A549 treated with DMSO at 1 μM for 4 hours (cell line): ENCODE data around the gene CSPG4. TPM values are rescaled to one million over a fixed set of nuclear protein-coding genes. Genes with fewer than 3 reads are reported as not detected.

Experiments used
- total RNA-seq: library from RNA; stranded (reverse); fragments of 200-300 nt; extraction: Qiagen RNA extraction; gene quantifications from 5 replicates; pipeline ENCODE4 v1.2.3, GENCODE V29; 2022; ENCODE audit warnings: low read depth

The CSPG4 gene, protein sequence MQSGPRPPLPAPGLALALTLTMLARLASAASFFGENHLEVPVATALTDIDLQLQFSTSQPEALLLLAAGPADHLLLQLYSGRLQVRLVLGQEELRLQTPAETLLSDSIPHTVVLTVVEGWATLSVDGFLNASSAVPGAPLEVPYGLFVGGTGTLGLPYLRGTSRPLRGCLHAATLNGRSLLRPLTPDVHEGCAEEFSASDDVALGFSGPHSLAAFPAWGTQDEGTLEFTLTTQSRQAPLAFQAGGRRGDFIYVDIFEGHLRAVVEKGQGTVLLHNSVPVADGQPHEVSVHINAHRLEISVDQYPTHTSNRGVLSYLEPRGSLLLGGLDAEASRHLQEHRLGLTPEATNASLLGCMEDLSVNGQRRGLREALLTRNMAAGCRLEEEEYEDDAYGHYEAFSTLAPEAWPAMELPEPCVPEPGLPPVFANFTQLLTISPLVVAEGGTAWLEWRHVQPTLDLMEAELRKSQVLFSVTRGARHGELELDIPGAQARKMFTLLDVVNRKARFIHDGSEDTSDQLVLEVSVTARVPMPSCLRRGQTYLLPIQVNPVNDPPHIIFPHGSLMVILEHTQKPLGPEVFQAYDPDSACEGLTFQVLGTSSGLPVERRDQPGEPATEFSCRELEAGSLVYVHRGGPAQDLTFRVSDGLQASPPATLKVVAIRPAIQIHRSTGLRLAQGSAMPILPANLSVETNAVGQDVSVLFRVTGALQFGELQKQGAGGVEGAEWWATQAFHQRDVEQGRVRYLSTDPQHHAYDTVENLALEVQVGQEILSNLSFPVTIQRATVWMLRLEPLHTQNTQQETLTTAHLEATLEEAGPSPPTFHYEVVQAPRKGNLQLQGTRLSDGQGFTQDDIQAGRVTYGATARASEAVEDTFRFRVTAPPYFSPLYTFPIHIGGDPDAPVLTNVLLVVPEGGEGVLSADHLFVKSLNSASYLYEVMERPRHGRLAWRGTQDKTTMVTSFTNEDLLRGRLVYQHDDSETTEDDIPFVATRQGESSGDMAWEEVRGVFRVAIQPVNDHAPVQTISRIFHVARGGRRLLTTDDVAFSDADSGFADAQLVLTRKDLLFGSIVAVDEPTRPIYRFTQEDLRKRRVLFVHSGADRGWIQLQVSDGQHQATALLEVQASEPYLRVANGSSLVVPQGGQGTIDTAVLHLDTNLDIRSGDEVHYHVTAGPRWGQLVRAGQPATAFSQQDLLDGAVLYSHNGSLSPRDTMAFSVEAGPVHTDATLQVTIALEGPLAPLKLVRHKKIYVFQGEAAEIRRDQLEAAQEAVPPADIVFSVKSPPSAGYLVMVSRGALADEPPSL (N-terminal part only)
- total RNA-seq = 0.08 to 0.13 TPM (median 0.11 TPM) in 5 replicates

DNA sequence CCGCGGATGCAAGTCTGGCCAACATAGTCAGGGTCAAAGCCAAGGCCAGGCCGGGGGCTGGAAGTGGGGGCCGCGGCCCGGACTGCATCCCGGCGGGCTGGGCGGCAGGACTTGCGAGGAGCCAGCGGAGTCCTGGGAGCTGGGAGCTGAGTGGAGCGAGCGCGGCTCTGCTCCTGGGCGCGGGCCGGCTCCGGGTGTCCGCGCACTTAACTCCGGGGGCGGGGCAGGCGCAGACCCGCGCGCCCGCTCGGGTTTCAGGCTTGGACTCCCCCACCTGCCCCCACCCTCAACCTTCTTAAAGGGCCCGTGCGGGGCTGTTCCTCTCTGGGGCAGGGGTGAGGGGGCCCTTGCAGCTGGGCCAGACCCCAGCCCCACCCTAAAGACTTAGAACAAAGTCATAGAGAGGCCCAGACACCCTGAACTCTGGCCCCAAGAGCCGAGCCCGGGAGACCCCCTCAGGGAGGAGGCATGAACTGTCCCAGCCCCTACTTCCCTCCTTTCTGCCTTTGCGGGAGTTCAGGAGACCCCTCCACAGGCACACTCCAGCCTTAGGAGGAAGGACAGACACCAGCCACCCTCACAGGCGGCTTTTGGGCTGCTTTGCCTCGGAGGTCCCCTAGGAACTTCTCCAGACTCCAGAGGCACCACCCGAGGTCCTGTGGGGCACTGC lies at the start of gene CSPG4:
TSS of gene CSPG4 (minus strand) at position 181 of the 670 bp plus-strand sequence. CDS start at position 88, 93 bp downstream.

DNA sequence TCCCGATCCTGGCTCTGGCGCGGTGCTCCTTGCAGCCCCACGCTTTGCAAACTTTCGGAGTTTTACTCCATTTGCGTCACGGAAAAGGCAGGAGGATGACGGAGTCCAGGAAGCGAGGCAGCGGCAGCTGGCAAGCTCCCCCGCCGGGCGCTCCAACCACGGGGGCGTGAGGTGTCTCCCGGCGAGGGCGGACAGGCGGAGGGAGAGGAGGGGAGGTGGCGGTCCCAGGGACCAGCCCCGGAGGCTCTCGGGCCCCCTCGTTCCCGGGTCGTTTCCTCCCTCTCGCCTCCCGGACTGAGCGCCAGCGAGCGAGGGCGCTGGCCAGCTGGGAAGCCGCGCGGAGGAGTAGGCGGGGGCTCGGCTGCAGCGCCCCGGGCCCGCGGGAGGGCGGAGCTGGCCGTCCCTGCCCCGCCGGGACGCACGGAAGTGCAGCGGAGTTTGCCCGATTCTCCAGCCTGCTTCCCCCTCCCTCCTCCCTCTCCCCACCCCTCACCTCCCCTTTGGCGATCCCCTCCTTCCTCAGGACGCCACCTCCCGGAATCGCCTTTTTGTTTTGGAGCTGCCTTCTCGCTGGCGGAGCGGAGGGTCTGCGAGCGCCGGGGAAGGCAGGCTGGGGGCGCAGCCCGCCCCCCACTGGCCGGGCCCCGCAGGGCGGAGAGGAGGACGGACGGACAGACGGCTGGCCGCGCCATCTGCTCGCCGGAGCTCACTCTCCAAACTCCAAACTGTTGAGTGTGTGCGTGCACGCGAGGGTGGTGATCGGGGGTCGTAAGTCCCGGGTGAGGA lies 65.1 kb downstream of the CSPG4 start, which contains the start of gene SNX33:
TSS of gene SNX33 (plus strand) at position 543 of the 786 bp plus-strand sequence. CDS start 1,191 bp downstream, outside the sequence.

DNA sequence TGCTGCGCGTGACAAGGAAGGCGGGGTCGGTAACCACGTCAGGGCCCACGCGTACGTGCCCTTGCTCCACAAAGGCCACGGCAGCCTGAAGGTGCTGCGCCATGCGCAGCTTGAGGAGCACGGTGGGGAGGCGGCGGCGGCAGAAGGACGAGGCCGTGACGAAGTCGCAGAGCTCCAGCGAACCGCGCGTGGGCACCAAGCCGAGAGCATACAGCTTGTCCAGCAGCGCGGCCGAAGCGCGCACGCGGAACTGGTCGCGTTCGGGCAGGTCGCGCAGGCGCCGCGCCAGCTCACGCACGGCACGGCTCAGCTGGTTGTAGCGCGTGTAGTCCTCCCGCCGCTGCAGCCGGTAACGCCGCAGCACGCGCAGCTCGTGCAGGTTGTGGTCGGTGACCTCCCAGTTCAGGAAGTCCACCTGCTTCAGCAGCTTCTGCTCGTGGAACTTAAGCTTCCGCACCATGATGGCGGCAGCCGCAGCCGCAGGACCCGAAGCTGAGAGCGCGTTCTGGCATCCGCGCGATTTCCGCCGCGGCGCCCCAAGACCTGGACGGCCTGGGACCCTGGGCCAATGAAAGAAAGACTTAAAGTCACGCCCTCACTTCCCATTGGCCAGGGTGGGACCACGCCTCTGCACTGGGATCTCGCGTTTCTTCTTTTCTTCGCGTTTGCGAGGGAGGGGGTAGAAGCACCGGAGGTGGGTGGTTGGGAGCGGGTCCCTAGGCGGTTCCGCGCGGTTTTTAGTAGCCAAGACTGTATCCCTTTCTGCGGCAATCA lies 72.8 kb downstream of the CSPG4 start, which contains the start of gene IMP3:
TSS of gene IMP3 (minus strand) at position 516 of the 774 bp plus-strand sequence. CDS start at position 460, 56 bp downstream.

DNA sequence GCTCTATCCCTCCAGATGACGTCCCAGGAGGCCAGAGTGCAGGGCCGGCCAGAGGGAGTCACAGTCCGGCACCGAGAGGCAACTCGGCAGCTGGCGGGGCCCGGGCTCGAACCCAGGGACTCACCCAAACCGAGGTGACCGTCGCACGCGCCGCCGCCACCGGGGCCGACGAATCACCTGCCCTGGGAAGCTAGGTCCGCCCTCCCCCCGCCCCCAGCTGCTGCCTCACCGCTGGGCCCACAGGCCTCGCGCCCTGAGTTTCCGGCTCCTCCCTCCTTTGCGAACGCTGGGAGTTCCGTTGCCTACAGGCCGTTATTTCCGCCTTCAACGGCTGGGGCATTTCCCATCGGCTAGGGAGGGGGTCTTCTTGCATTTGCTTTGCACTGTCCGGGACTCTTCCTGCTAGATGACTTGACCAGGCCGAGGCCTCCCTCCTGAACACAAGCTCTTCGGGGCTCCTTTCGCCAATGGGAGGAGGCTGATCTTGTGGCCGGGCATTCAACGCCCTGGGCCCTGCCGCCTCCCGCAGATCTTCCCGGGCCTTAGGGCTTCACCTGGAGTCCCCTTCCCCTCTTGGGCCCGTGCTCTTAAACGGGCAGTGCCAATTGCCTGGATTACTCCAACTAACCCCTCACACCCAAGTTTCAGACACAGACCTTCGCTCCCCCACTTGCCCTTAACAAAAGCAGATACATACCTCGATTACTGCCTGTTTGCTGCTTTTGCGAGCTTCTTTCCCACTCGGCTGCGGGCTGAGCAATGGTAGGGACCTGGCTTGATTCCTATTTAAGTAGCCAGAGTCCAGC lies 86.9 kb downstream of the CSPG4 start, which contains the start of gene SNUPN:
TSS of gene SNUPN (minus strand) at position 184 of the 806 bp plus-strand sequence. CDS start 4,674 bp downstream, outside the sequence.

Other genes with a start within 250 kb of the CSPG4 start
- gene PTPN9, start 133.5 kb downstream of the CSPG4 start, total RNA-seq = 39.1 to 52.0 TPM (median 47.4 TPM) in 5 replicates
- gene SNUPN, start 87.1 kb downstream of the CSPG4 start, total RNA-seq = 30.8 to 33.7 TPM (median 32.2 TPM) in 5 replicates
- gene IMP3, start 72.6 kb downstream of the CSPG4 start, total RNA-seq = 98.0 to 137 TPM (median 128 TPM) in 5 replicates
- gene SNX33, start 64.9 kb downstream of the CSPG4 start, total RNA-seq = 12.9 to 18.5 TPM (median 16.1 TPM) in 5 replicates
- gene UBE2Q2, start 130.6 kb upstream of the CSPG4 start, total RNA-seq = 33.6 to 45.6 TPM (median 38.1 TPM) in 5 replicates
- 57.8 to 94.2 TPM (median 88.0 TPM) in 5 replicates for gene FBXO22, start 191.0 kb upstream of the CSPG4 start, total RNA-seq